ENCODE results near the gene CDKL2.

Gene CDKL2

DNA sequence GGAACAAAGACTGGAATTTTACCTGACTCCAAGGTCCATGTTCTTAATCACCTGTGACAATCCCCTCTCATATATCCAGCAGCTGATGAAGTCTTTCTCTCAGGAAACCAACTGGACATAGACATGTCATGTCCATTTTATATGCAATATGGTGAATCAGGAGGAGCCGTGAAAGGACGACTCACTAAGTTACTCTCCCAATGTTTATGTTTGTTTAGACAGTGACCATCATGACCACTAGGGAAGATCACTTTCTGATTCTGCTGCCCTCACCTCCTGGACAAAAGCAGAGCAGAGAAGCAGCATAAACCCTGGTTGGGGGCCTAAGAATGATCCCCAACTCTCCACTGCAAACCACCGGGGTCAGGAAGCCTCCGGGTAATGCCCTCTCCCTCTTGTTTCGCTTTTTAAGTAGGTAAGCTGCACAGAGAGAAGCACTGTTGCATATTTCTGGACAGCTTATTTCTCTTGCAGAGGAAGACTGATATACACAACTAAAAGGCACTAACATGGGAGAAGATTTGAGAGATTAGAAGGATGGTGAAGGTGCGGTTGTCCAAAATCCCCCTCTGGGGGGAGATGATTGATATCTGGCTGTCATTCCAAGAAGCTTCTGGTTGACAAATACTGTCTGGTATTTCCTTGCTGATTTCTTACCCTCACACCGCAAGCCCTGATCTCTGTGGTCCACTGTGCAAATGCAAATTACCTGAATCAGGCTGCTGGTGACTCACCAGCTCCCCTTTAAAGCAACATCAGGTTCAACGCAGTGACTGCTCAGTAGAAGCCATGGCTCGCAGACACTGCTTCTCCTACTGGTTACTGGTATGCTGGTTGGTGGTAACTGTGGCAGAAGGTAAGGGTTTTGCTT is 74.8 kb downstream of the CDKL2 start, which contains the start of gene ODAPH:
TSS of gene ODAPH (plus strand) at position 773 of the 871 bp plus-strand sequence. CDS start at position 790, 17 bp downstream.
- Histone ChIP-seq H3K36me3 (ENCODE audit: insufficient read depth, low read length) (no peaks in the 10 kb centered on the region), H3K4me1 (ENCODE audit: insufficient read depth, low read length, severe bottlenecking) (peaks cover 34% of the 10 kb centered on the region), H3K4me2 (ENCODE audit: low read length) (peak within 1 kb of the TSS; percentile 60), H3K9me2 (ENCODE audit: low read depth, low read length) (no peaks in the 10 kb centered on the region), H3K9ac (ENCODE audit: low read length) (peak within 1 kb of the TSS; percentile 44; the same call in 1 of the 2 replicates), H2AFZ (ENCODE audit: low read length) (peak within 1 kb of the TSS; percentile 76), H4K20me1 (ENCODE audit: insufficient read depth, low read length) (no peaks in the 10 kb centered on the region), H3K4me3 (ENCODE audit: low read depth, low read length, poor library complexity, severe bottlenecking) (peak within 1 kb of the TSS; percentile 48), H3K27ac (ENCODE audit: low read depth, low read length, poor library complexity, severe bottlenecking) (peak within 1 kb of the TSS; percentile 64), H3F3A (ENCODE audit: insufficient read depth, low read length) (no peaks in the 10 kb centered on the region), H3K79me2 (ENCODE audit: insufficient read depth, low read length) (no peaks in the 10 kb centered on the region), H3K27me3 (ENCODE audit: insufficient read depth, low read length) (no peaks in the 10 kb centered on the region), H3K9me3 (ENCODE audit: low read length) (no peaks in the 10 kb centered on the region)
- TF ChIP-seq, protein P1, sequence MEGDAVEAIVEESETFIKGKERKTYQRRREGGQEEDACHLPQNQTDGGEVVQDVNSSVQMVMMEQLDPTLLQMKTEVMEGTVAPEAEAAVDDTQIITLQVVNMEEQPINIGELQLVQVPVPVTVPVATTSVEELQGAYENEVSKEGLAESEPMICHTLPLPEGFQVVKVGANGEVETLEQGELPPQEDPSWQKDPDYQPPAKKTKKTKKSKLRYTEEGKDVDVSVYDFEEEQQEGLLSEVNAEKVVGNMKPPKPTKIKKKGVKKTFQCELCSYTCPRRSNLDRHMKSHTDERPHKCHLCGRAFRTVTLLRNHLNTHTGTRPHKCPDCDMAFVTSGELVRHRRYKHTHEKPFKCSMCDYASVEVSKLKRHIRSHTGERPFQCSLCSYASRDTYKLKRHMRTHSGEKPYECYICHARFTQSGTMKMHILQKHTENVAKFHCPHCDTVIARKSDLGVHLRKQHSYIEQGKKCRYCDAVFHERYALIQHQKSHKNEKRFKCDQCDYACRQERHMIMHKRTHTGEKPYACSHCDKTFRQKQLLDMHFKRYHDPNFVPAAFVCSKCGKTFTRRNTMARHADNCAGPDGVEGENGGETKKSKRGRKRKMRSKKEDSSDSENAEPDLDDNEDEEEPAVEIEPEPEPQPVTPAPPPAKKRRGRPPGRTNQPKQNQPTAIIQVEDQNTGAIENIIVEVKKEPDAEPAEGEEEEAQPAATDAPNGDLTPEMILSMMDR (IDR thresholded peaks at IDR 0.05; ENCODE audit: low read length): no peak
- no peak for TF ChIP-seq EZH2 (IDR thresholded peaks at IDR 0.05; ENCODE audit: borderline replicate concordance, low read length)

DNA sequence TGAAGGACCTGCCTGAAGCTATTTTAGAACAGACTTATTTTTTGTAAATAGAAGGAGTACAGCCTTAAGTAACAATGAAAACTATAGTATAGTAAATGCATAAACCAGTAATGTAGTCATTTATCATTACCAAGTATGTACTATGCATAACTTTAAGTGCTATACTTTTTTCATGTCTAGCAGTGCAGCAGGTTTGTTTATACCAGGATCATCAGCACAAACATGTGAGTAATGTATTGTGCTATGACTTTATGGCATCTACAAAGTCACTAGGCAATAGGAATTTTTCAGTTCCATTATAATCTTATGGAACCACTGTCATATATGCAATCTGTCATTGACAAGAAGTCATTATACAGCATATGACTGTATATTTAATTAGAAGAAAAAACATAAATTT is 77.9 kb downstream of the CDKL2 start:
- H3F3A ChIP-seq (ENCODE audit: insufficient read depth, low read length): no peaks in the 10 kb centered on the region
- no peaks in the 10 kb centered on the region for H3K9me3 ChIP-seq (ENCODE audit: low read length)
- H3K9me2 ChIP-seq (ENCODE audit: low read depth, low read length): no peaks in the 10 kb centered on the region
- no peak overlapping the region for H2AFZ ChIP-seq (ENCODE audit: low read length)
- no peak overlapping the region for H3K27ac ChIP-seq (ENCODE audit: low read depth, low read length, poor library complexity, severe bottlenecking)
- H3K27me3 ChIP-seq (ENCODE audit: insufficient read depth, low read length): no peaks in the 10 kb centered on the region
- H3K36me3 ChIP-seq (ENCODE audit: insufficient read depth, low read length): no peaks in the 10 kb centered on the region
- no peak overlapping the region for H3K9ac ChIP-seq (ENCODE audit: low read length)
- no peak overlapping the region for H3K4me2 ChIP-seq (ENCODE audit: low read length)
- H3K4me3 ChIP-seq (ENCODE audit: low read depth, low read length, poor library complexity, severe bottlenecking): no peak overlapping the region
- H4K20me1 ChIP-seq (ENCODE audit: insufficient read depth, low read length): no peaks in the 10 kb centered on the region
- TF ChIP-seq, protein P1 (IDR thresholded peaks at IDR 0.05; ENCODE audit: low read length): no peak
- no peak for TF ChIP-seq EZH2 (IDR thresholded peaks at IDR 0.05; ENCODE audit: borderline replicate concordance, low read length)
- peaks cover 32% of the 10 kb centered on the region for H3K4me1 ChIP-seq (ENCODE audit: insufficient read depth, low read length, severe bottlenecking)
- no peaks in the 10 kb centered on the region for H3K79me2 ChIP-seq (ENCODE audit: insufficient read depth, low read length)

DNA sequence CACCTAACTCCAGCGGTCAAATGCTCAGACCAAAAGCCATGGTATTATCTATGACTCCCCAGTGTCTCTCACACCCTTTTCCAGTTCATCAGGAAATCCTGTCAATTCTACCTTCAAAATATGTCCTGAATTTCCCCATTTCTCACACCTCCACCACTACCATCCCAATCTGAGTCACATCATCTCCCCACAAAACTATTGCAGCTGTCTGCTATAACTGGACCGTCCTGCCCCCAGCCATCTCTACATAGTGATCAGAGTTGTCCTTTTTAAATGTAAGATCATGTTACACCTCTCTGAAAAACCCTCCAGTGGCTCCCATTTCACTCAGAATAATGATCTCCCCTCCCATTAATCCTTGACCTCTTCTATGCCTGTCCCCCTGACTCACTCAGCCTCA is 81.3 kb downstream of the CDKL2 start:
- no peak for TF ChIP-seq EZH2 (IDR thresholded peaks at IDR 0.05; ENCODE audit: borderline replicate concordance, low read length)
- TF ChIP-seq, protein P1 (IDR thresholded peaks at IDR 0.05; ENCODE audit: low read length): no peak
- no peak overlapping the region for H3K4me3 ChIP-seq (ENCODE audit: low read depth, low read length, poor library complexity, severe bottlenecking)
- no peak overlapping the region for H3K27ac ChIP-seq (ENCODE audit: low read depth, low read length, poor library complexity, severe bottlenecking)
- H3K4me1 ChIP-seq (ENCODE audit: insufficient read depth, low read length, severe bottlenecking): peaks cover 10% of the 10 kb centered on the region
- H2AFZ ChIP-seq (ENCODE audit: low read length): no peak overlapping the region
- H3K9me2 ChIP-seq (ENCODE audit: low read depth, low read length): no peaks in the 10 kb centered on the region
- H3K9ac ChIP-seq (ENCODE audit: low read length): no peak overlapping the region
- H3K79me2 ChIP-seq (ENCODE audit: insufficient read depth, low read length): no peaks in the 10 kb centered on the region
- H3F3A ChIP-seq (ENCODE audit: insufficient read depth, low read length): no peaks in the 10 kb centered on the region
- no peaks in the 10 kb centered on the region for H4K20me1 ChIP-seq (ENCODE audit: insufficient read depth, low read length)
- no peaks in the 10 kb centered on the region for H3K27me3 ChIP-seq (ENCODE audit: insufficient read depth, low read length)
- H3K4me2 ChIP-seq (ENCODE audit: low read length): no peak overlapping the region
- no peaks in the 10 kb centered on the region for H3K9me3 ChIP-seq (ENCODE audit: low read length)
- H3K36me3 ChIP-seq (ENCODE audit: insufficient read depth, low read length): no peaks in the 10 kb centered on the region
